GM12878 (cell line): ENCODE measurements around the gene ASB10. TPM values are rescaled to one million over a fixed set of nuclear protein-coding genes. Genes with fewer than 3 reads are reported as not detected.

Experiments
- ATAC-seq: fragments of 200-7000 bp; cut with Tn5 transposase; 3 replicates; pipeline ENCODE4 v1.9.1; 2020; ENCODE audit warnings: mild to moderate bottlenecking, moderate library complexity
- BruUV-seq: library from RNA; stranded (reverse); fragments of 400-500 nt; replicated peaks from 2 replicates; lab custom pipeline; 2021; lab: Mats Ljungman, UMichigan
- CTCF ChIA-PET: fragments of 300-600 bp; sonication (Branson Sonifier 250); formaldehyde crosslinking; extraction: SDS; loops from one replicate; lab custom pipeline; 2021; ENCODE audit warnings: inconsistent platforms; lab: Yijun Ruan, JAX
- POLR2A ChIA-PET: fragments of 350-600 bp; formaldehyde crosslinking; extraction: SDS; loops from one replicate; lab custom pipeline; 2021; ENCODE audit warnings: inconsistent platforms; lab: Charles Lee
- RAD21 ChIA-PET: fragments of 300-600 bp; sonication (Branson Sonifier 250); formaldehyde crosslinking; loops from one replicate; lab custom pipeline; 2023; ENCODE audit warnings: antibody characterized with exemption; ENCODE audit not compliant: unreplicated experiment; lab: Charles Lee
- SMC1A ChIA-PET: fragments of 300-600 bp; sonication (Branson Sonifier 250); formaldehyde crosslinking; loops from one replicate; lab custom pipeline; 2023; ENCODE audit not compliant: unreplicated experiment, uncharacterized antibody; lab: Charles Lee
- DNase-seq: peaks from one replicate; pipeline ENCODE4 v3.0.0-alpha.2; 2011; ENCODE audit warnings: low read depth, low spot score
- FAIRE-seq: peaks from 3 replicates; lab custom pipeline; 2011; peaks lifted over from hg19 to GRCh38; lab: Jason Lieb, UNC
- H2AFZ ChIP-seq: 2 replicates; pipeline ENCODE4 v1.6.0; 2011; ENCODE audit warnings: low read depth, low read length, control low read depth; ENCODE audit not compliant: control insufficient read depth
- H3K27ac ChIP-seq: 2 replicates; pipeline ENCODE4 v1.5.1; 2011; ENCODE audit warnings: control low read depth; ENCODE audit not compliant: control insufficient read depth, insufficient read depth
- H3K27me3 ChIP-seq, 2 experiments: replicated peaks in 1 of 2; 2 replicates each; pipeline versions ENCODE4 v1.6.0 to v1.6.1; 2011; ENCODE audit warnings: low read length in 1 of 2; ENCODE audit not compliant: control insufficient read depth in 2 of 2, insufficient read depth in 2 of 2
- H3K36me3 ChIP-seq, 2 experiments: 2 replicates each; pipeline ENCODE4 v1.5.1; 2011; ENCODE audit warnings: low read length in 1 of 2; ENCODE audit not compliant: control insufficient read depth in 2 of 2, insufficient read depth in 2 of 2
- H3K4me1 ChIP-seq: 2 replicates; pipeline ENCODE4 v1.6.1; 2011; ENCODE audit warnings: mild to moderate bottlenecking, low read length, moderate library complexity, mixed read lengths; ENCODE audit not compliant: control insufficient read depth, insufficient read depth
- H3K4me2 ChIP-seq: 2 replicates; pipeline ENCODE4 v1.6.0; 2011; ENCODE audit warnings: control low read depth; ENCODE audit not compliant: control insufficient read depth, insufficient read depth
- H3K4me3 ChIP-seq: fragments of 200-600 bp; sonication (generic); 2 replicates; pipeline ENCODE4 v1.5.1; 2016
- H3K79me2 ChIP-seq: 2 replicates; pipeline ENCODE4 v1.6.0; 2011; ENCODE audit warnings: low read length; ENCODE audit not compliant: control insufficient read depth, insufficient read depth
- H3K9ac ChIP-seq: 2 replicates; pipeline ENCODE4 v1.8.0; 2011; ENCODE audit warnings: low read length, control low read depth, mixed read lengths; ENCODE audit not compliant: control insufficient read depth, insufficient read depth
- H3K9me3 ChIP-seq: replicated peaks from 3 replicates; pipeline ENCODE4 v1.5.1; 2011; ENCODE audit warnings: mild to moderate bottlenecking, low read length; ENCODE audit not compliant: control insufficient read depth, insufficient read depth
- H4K20me1 ChIP-seq: 2 replicates; pipeline ENCODE4 v1.6.0; 2011; ENCODE audit not compliant: control insufficient read depth, insufficient read depth
- CBX3 ChIP-seq: fragments of 200-600 bp; sonication (generic); IDR thresholded peaks from 2 replicates; pipeline ENCODE4 v1.6.1; 2016; ENCODE audit warnings: low read depth, borderline replicate concordance
- CHD1 ChIP-seq: IDR thresholded peaks from 2 replicates; pipeline ENCODE4 v1.6.1; 2012; ENCODE audit warnings: low read depth, low read length, improper control_type of control experiment
- CREB1 ChIP-seq: IDR thresholded peaks from 2 replicates; pipeline ENCODE4 v1.6.1; 2012; ENCODE audit warnings: low read depth, mild to moderate bottlenecking, inconsistent platforms
- ESRRA ChIP-seq: IDR thresholded peaks from 2 replicates; pipeline ENCODE4 v1.6.1; 2012; ENCODE audit warnings: mild to moderate bottlenecking, low read length, improper control_type of control experiment
- EZH2 ChIP-seq: IDR thresholded peaks from 2 replicates; pipeline ENCODE4 v1.6.1; 2012; ENCODE audit warnings: low read depth, mild to moderate bottlenecking, control low read depth, inconsistent platforms, low read length, borderline replicate concordance; ENCODE audit not compliant: control insufficient read depth
- GABPA ChIP-seq: IDR thresholded peaks from 2 replicates; pipeline ENCODE4 v1.6.1; 2014; ENCODE audit warnings: antibody characterized with exemption, low read depth, mild to moderate bottlenecking, inconsistent platforms
- IKZF2 ChIP-seq, 2 experiments: fragments of 450-650 bp; IDR thresholded peaks; 2 replicates each; pipeline ENCODE4 v1.6.1; 2017; ENCODE audit warnings: mild to moderate bottlenecking in 2 of 2, moderate library complexity in 2 of 2
- IRF4 ChIP-seq: IDR thresholded peaks from 2 replicates; pipeline ENCODE4 v1.6.1; 2011; ENCODE audit warnings: low read depth, low read length
- MTA2 ChIP-seq: fragments of 450-650 bp; IDR thresholded peaks from 2 replicates; pipeline ENCODE4 v1.6.1; 2016; ENCODE audit warnings: low read depth, mild to moderate bottlenecking, moderate library complexity
- PML ChIP-seq: IDR thresholded peaks from 2 replicates; pipeline ENCODE4 v1.6.1; 2012; ENCODE audit warnings: low read length, inconsistent platforms
- POU2F2 ChIP-seq: IDR thresholded peaks from 3 replicates; pipeline ENCODE4 v1.6.1; 2011; ENCODE audit warnings: low read depth, mild to moderate bottlenecking, low read length, borderline replicate concordance
- RFX5 ChIP-seq: IDR thresholded peaks from 2 replicates; pipeline ENCODE4 v1.6.1; 2011; ENCODE audit warnings: low read depth, low read length, improper control_type of control experiment
- SRF ChIP-seq, 2 experiments: IDR thresholded peaks; 2 replicates each; pipeline ENCODE4 v1.6.1; 2011; ENCODE audit warnings: low read depth in 2 of 2, low read length in 2 of 2, mild to moderate bottlenecking in 1 of 2, moderate library complexity in 1 of 2
- TCF3 ChIP-seq: IDR thresholded peaks from 2 replicates; pipeline ENCODE4 v1.6.1; 2012; ENCODE audit warnings: low read depth, mild to moderate bottlenecking, low read length, borderline replicate concordance; ENCODE audit not compliant: insufficient read depth
- WGBS: methylation state at CpG from one replicate; pipeline ENCODE4 v1.1.6; 2016; ENCODE audit warnings: low lambda C conversion rate; ENCODE audit not compliant: insufficient replicate concordance, insufficient coverage; ENCODE audit errors: missing lambda C conversion rate; 5-methylcytosine and 5-hydroxymethylcytosine counted together
- in situ Hi-C: fragments of 300-500 bp; cut with MboI; formaldehyde crosslinking; loops from 9 replicates; pipeline ENCODE4 v1.14.3; 2018; ENCODE audit warnings: mixed read lengths
- intact Hi-C: fragments of 100-400 bp; cut with micrococcal nuclease; formaldehyde crosslinking; loops from one replicate; pipeline ENCODE4 v1.14.2; 2022; ENCODE audit not compliant: unreplicated experiment
- polyA plus RNA-seq, 11 experiments: library from polyadenylated mRNA; depleted of rRNA in 4 of 11; unstranded in 6 of 11; stranded (reverse) in 5 of 11; fragments of >200 nt; fragmentation: Nextera tagmentation in 4 of 11; fragmentation: Illumina TruSeq in 1 of 11; extraction: Ambion mirVana in 4 of 11; extraction: Trizol in 1 of 11; gene quantifications; 1 replicate in 1 of 11; 2 replicates in 10 of 11; pipeline versions ENCODE4 v1.2.1 to v1.2.3, GENCODE V29; 2011 to 2016; ENCODE audit warnings: inconsistent platforms in 2 of 11, missing spikeins in 2 of 11, low read depth in 1 of 11
- total RNA-seq, 4 experiments: library from RNA; depleted of rRNA in 3 of 4; stranded (reverse); fragments of >200 nt in 3 of 4; fragmentation: Illumina TruSeq in 1 of 4; extraction: Trizol in 1 of 4; gene quantifications; 2 replicates each; pipeline versions ENCODE4 v1.2.1 to v1.2.3, GENCODE V29; 2013 to 2021
- TF ChIP-seq, protein P1 (sequence below), 3 experiments: IDR thresholded peaks in 2 of 3; conservative IDR thresholded peaks in 1 of 3; 2 replicates each; pipeline ENCODE4 v1.5.1; 2011; ENCODE audit warnings: low read depth in 3 of 3, low read length in 3 of 3, mild to moderate bottlenecking in 3 of 3, control low read depth in 2 of 3, moderate library complexity in 2 of 3, inconsistent platforms in 1 of 3, mixed read lengths in 1 of 3; ENCODE audit not compliant: control insufficient read depth in 2 of 3, insufficient read depth in 1 of 3; ENCODE audit errors: extremely low read depth in 1 of 3

Gene ASB10
- total and polyA plus RNA-seq, 10 of the 15 experiments (the other 5 are each of a cell fraction or from before 2014, with no cell fraction given): not detected

DNA sequence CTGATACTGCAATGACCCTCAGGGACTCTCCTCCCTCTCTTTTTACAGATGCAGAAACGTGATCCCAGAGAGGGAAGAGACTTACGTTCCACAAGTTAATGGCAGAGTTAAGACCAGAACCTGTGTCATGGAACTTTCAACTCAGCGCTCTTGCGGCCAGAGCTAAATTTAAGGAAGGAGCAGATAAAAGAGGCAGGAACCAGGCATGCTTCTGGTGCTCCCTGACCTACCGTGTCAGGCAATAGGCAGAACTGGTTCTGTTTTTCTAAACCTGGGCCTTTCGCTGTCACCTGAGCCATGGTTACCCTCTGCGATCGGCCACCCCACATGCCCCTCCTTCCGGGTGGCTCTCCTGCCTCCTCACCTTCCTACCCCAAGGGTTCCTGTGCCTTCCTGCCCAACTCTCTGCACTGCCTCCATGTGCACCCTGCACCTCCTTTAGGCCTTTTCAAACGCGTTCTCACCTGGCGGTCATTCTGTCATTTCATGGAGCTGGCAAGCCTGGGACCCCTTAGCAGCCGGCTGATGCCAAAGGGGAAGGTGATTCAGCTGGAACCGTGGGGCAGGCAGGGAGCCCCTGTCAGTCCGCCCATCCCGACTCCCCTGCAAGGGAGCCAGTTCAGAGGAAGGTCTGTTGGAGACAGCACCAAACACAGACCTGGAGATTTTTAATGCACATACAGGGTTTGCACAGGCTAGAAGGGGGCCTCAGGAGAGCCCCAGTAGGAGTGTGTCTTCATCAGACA lies 11.8 kb downstream of the ASB10 start:
- Histone ChIP-seq H3K9ac (no peak overlapping the region), H3K27ac (no peak overlapping the region), H3K4me3 (no peak overlapping the region), H3K9me3 (no peaks in the 10 kb centered on the region), H3K79me2 (no peaks in the 10 kb centered on the region), H3K36me3 (no peaks in the 10 kb centered on the region), H4K20me1 (no peaks in the 10 kb centered on the region), H2AFZ (no peak overlapping the region), H3K4me2 (no peak overlapping the region), H3K4me1 (no peaks in the 10 kb centered on the region), H3K27me3 (peaks cover 4% of the 10 kb centered on the region in 2 experiments)
- ChIA-PET CTCF (interaction anchor here (0.6 kb wide), 1 partner anchor 337 kb away, joined by 3 read pairs; no protein-coding TSS in a partner anchor), SMC1A (no interaction called here), RAD21 (no interaction called here), POLR2A (no interaction called here)
- ATAC-seq (no peak), DNase-seq (no peak), FAIRE-seq (no peak)
- intact Hi-C loops (no loop called here), in situ Hi-C loops (no loop called here)
- TF ChIP-seq IRF4 (no peak), TCF3 (no peak), CHD1 (no peak), IKZF2 (IDR thresholded peaks at IDR 0.05) (no peak)
- BruUV-seq: no TSS peak
- 60% methylated on average over 16 of the region's 16 CpGs for WGBS

DNA sequence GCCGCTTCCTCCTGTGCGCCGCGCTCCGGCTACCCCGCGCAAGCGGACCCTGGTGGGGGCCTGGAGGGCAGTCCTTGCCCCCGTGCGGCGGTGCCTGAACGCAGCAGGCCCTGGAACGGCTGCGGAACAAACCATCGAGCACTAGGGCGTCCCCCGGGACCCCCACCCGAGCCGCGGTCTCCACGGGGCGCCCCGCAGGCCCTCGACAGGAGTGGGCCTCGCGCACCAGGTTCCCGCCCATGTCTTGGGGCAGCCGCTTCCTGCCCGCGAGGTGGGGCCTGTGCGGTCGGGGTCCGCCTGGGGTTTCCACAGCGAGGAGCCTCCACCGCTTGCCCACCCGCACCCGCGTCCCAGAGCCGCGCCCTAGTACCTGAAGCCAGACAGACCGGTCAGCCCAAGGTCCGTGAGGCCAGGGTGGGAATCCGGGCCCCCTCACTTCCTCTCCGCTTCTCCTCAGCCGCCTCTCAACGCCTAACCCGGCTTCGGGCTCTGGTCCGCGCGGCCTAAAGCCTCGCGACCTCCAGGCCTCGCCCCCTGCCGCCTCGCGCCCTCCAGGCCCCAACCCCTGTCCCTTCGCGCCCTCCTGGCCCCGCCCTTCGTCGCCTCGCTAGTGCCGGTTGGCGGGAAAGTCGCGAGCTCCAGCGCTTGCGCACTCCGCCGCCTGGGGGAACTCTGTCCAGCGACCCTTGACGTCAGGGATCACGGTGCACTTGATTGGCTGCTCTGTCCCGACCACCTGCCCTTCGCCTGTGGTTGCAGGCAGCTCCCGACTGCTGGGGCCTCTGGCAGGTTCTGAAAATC lies 12.6 kb downstream of the ASB10 start:
- no peak overlapping the region for H3K27ac ChIP-seq
- intact Hi-C loops: loop anchor here (5.0 kb wide), 1 partner anchor 68 kb away; no protein-coding TSS in a partner anchor
- RAD21 ChIA-PET: no interaction called here
- H2AFZ ChIP-seq: no peak overlapping the region
- no peak overlapping the region for H3K4me2 ChIP-seq
- SMC1A ChIA-PET: no interaction called here
- H3K4me3 ChIP-seq: no peak overlapping the region
- H3K27me3 ChIP-seq: peaks cover 4 to 8% of the 10 kb centered on the region in 2 experiments
- FAIRE-seq (no peak), DNase-seq (no peak), ATAC-seq (no peak)
- POLR2A ChIA-PET: no interaction called here
- no peaks in the 10 kb centered on the region for H3K36me3 ChIP-seq
- no TSS peak for BruUV-seq
- no peak overlapping the region for H3K9ac ChIP-seq
- H3K4me1 ChIP-seq: no peaks in the 10 kb centered on the region
- 87% methylated on average over 65 of the region's 77 CpGs for WGBS
- in situ Hi-C loops: no loop called here
- H4K20me1 ChIP-seq: no peaks in the 10 kb centered on the region
- no peaks in the 10 kb centered on the region for H3K9me3 ChIP-seq
- H3K79me2 ChIP-seq: no peaks in the 10 kb centered on the region
- CTCF ChIA-PET: interaction anchor here (0.6 kb wide), 1 partner anchor 338 kb away, joined by 3 read pairs; no protein-coding TSS in a partner anchor
- no peak for TF ChIP-seq ESRRA
- TF ChIP-seq, protein P1, sequence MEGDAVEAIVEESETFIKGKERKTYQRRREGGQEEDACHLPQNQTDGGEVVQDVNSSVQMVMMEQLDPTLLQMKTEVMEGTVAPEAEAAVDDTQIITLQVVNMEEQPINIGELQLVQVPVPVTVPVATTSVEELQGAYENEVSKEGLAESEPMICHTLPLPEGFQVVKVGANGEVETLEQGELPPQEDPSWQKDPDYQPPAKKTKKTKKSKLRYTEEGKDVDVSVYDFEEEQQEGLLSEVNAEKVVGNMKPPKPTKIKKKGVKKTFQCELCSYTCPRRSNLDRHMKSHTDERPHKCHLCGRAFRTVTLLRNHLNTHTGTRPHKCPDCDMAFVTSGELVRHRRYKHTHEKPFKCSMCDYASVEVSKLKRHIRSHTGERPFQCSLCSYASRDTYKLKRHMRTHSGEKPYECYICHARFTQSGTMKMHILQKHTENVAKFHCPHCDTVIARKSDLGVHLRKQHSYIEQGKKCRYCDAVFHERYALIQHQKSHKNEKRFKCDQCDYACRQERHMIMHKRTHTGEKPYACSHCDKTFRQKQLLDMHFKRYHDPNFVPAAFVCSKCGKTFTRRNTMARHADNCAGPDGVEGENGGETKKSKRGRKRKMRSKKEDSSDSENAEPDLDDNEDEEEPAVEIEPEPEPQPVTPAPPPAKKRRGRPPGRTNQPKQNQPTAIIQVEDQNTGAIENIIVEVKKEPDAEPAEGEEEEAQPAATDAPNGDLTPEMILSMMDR (IDR thresholded peaks at IDR 0.05 in 2 of 3, conservative IDR thresholded peaks at IDR 0.05 in 1 of 3; ENCODE audit: control insufficient read depth in 2 of 3, extremely low read depth in 1 of 3, insufficient read depth in 1 of 3, low read depth in 3 of 3, low read length in 3 of 3): no peak
- TF ChIP-seq CREB1: peak; percentile 20; the same call in 1 of the 2 replicates
- TF ChIP-seq MTA2: no peak
- no peak for TF ChIP-seq GABPA
- TF ChIP-seq CBX3: no peak
- peak; percentile 68; the same call in 1 of the 2 replicates for TF ChIP-seq RFX5
- no peak for TF ChIP-seq EZH2
- TF ChIP-seq PML: no peak
- TF ChIP-seq SRF (IDR thresholded peaks at IDR 0.05; ENCODE audit: low read depth in 2 of 2, low read length in 2 of 2): peak in 1 of 2 experiments; percentile 9; a peak in 1 of 4 replicates
- no peak for TF ChIP-seq POU2F2
